NT2/D1 (cell line): ENCODE measurements around the gene CDH8.

Experiments used
- YY1 ChIP-seq: IDR thresholded peaks from 2 replicates; pipeline ENCODE4 v1.6.1; 2011; ENCODE audit not compliant: insufficient read length, insufficient read depth
- ZNF274 ChIP-seq: IDR thresholded peaks from 2 replicates; pipeline ENCODE4 v1.6.1; 2011; ENCODE audit warnings: mild to moderate bottlenecking, low read depth, low read length

DNA sequence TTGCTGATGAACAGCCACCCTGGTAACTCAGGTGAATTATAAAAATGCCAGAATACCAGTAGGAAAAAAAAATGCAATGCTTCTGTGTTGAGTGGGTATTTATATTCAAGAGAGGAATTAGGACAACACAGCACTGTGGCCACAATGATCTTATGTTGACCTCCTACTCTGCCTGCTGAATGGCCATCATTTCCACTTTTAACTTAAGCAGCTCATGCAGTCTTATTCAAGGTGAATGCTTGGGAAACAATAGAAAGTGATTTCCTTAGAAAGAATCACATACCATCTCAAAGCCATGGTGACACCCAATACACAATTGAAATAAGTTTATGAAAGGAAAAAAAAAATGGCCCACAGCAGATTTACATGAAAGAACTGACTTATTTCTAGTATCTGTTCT is 224.0 kb downstream of the CDH8 start:
- TF ChIP-seq YY1 (no peak), ZNF274 (no peak)
